Astrocyte of the spinal cord (primary cell): ENCODE data around the gene UIMC1.

Experiments used
- DNase-seq: peaks from one replicate; pipeline ENCODE4 v3.0.0; 2011; ENCODE audit warnings: low read depth, low spot score
- H3K4me3 ChIP-seq: 2 replicates; pipeline ENCODE4 v1.5.1; 2011; ENCODE audit warnings: low read depth, mild to moderate bottlenecking, low read length, moderate library complexity
- CTCF ChIP-seq: IDR thresholded peaks from 2 replicates; pipeline ENCODE4 v1.5.1; 2012; ENCODE audit warnings: low read depth, mild to moderate bottlenecking, low read length, inconsistent platforms
- in situ Hi-C: cut with HindIII; loops from 2 replicates; pipeline ENCODE4 v1.10.0; 2017; ENCODE audit warnings: low sequenced_read_pairs

Gene UIMC1

DNA sequence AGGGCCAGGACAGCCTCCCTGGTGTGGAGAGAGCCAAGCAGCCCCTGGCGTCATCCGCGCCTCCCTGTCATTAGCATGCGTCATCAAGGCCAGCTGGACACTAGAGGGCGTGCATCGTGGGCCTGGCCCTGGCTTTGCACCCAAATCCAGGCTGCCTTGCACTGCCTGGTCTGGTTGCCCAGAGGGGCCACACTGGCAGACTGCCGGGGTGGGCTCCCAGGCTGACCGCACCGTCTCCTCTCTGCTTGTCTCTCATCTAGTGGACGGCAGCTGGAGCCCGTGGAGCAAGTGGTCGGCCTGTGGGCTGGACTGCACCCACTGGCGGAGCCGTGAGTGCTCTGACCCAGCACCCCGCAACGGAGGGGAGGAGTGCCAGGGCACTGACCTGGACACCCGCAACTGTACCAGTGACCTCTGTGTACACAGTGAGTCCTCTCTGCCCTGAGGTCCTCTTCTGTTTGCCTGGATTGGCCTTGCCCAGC lies 136.4 kb downstream of the UIMC1 start:
- TF ChIP-seq CTCF = peak; percentile 56
- in situ Hi-C loops = no loop called here
- no peak overlapping the region for H3K4me3 ChIP-seq
- DNase-seq = peak; percentile 11

DNA sequence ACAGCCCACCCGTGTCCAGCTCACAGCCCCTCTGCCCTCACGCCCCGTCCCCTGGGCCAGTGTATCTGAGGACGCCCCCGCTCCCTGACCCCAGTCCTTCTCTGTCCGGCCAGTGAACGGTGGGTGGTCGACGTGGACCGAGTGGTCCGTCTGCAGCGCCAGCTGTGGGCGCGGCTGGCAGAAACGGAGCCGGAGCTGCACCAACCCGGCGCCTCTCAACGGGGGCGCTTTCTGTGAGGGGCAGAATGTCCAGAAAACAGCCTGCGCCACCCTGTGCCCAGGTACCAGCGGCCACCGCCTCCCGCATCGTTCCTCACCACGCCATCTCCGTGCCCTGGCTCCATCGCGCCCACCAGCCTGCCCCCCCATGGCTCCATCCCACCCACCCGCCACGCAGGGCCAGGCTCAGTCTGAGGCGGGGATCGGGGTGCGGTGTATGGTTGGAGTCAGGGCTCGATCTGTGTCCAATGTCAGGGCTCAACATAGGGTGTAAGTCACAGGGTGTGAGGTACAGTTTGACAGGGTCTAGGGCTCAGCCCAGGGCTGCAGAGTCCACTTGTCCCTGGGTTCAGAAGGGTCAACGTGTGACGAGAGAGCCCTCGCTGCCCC lies 137.0 kb downstream of the UIMC1 start:
- H3K4me3 ChIP-seq = no peak overlapping the region
- no peak for DNase-seq
- TF ChIP-seq CTCF = no peak
- in situ Hi-C loops = no loop called here

DNA sequence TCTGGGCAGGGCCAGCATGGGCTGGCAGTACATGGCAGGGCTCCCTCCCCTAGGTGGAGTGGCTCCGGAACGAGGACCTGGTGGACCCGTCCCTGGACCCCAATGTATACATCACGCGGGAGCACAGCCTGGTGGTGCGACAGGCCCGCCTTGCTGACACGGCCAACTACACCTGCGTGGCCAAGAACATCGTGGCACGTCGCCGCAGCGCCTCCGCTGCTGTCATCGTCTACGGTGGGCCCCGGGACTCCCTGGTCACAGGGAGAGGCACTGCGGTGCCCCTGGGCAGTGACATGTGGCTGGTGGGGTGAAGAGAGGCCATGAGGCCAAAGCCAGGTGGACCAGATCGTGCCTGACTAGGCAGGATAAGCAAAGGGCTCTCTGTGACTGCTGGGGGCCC lies 137.8 kb downstream of the UIMC1 start:
- no peak overlapping the region for H3K4me3 ChIP-seq
- in situ Hi-C loops = no loop called here
- no peak for DNase-seq
- TF ChIP-seq CTCF = no peak

DNA sequence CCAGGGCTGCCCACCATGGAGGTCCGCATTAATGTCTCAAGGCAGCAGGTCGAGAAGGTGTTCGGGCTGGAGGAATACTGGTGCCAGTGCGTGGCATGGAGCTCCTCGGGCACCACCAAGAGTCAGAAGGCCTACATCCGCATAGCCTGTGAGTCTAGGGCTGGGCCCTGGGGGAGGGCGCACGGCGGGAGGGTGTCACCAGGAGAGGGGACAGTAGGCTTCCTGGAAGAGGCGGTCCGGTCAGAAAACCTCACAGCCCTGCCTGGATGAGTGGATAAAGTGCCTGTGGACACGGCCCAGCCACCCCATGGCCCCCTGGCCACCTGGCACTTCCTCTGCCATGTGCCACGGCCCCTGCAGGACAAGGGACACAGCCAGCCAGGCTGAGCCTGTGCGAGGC lies 138.5 kb downstream of the UIMC1 start:
- in situ Hi-C loops = no loop called here
- H3K4me3 ChIP-seq = no peak overlapping the region
- DNase-seq = no peak
- TF ChIP-seq CTCF = no peak

GRCh38 chr5:176866707-176867310 lies 139.8 kb downstream of the UIMC1 start:
- DNase-seq = no peak
- no peak overlapping the region for H3K4me3 ChIP-seq
- no peak for TF ChIP-seq CTCF
- in situ Hi-C loops = no loop called here

- no peak for TF ChIP-seq CTCF
- in situ Hi-C loops = no loop called here
- no peak overlapping the region for H3K4me3 ChIP-seq
- no peak for DNase-seq
Measured at GRCh38 chr5:176865964-176866363, 140.6 kb downstream of the UIMC1 start.
